ENCODE measurements around the gene WBP2.

DNA sequence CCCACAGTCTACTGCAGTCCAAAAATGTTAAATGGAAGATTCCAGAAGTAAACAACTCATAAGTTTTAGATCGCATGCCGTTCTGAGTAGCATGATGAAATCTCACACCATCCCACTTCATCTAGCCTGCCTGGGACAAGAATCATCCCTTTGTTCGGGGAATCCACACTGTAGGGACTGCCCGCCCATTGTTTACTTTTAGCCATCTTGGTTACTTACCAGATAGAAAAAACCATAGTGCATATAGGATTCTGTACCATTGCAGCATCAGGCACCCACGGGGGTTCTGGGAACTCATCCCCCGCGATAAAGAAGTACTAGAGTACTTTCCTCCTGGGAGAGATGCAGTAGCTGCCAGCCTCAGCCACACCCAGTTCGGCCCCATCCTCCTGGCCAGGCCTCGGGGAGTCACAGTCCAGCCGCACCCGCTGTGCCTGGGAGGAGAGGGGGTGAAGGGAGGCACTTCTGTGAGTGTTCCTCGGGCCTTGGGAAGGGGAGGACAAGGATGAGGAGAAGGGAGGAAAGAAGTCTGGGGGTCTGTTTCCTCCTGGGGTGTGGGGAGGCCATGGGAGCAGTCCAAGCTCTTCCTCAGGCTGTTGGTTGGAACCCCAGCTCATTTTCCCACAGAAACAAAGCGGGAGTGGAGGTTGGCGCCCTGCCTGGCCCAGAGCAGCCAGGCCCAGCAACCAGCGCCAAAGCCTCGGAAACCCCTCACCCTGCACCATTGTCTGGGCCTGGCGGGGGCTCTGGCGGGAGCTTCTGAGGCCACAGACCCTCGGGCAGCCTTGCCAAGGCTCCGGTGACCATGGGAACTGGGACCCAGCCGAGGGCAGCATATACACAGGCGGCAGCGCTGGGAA, 14.4 kb upstream of the WBP2 start:
- TF ChIP-seq, protein P1, sequence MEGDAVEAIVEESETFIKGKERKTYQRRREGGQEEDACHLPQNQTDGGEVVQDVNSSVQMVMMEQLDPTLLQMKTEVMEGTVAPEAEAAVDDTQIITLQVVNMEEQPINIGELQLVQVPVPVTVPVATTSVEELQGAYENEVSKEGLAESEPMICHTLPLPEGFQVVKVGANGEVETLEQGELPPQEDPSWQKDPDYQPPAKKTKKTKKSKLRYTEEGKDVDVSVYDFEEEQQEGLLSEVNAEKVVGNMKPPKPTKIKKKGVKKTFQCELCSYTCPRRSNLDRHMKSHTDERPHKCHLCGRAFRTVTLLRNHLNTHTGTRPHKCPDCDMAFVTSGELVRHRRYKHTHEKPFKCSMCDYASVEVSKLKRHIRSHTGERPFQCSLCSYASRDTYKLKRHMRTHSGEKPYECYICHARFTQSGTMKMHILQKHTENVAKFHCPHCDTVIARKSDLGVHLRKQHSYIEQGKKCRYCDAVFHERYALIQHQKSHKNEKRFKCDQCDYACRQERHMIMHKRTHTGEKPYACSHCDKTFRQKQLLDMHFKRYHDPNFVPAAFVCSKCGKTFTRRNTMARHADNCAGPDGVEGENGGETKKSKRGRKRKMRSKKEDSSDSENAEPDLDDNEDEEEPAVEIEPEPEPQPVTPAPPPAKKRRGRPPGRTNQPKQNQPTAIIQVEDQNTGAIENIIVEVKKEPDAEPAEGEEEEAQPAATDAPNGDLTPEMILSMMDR (IDR thresholded peaks at IDR 0.05) = no peak
- TF ChIP-seq EP300 (IDR thresholded peaks at IDR 0.05; ENCODE audit: low read depth) (no peak), POLR2AphosphoS5 (IDR thresholded peaks at IDR 0.05) (peak; percentile 8 to 51 (median 29)), POLR2A (IDR thresholded peaks at IDR 0.05) (no peak)

Measured in transverse colon (tissue), 4 donors.